Measurements from ENCODE around the gene MTCL1.

Gene MTCL1

GRCh38 chr18:8766559-8767293 lies 61.4 kb downstream of the MTCL1 start:
- no peak overlapping the region for H3K4me3 ChIP-seq (ENCODE audit: low read depth, low read length)
- no peak for TF ChIP-seq CTCF (IDR thresholded peaks at IDR 0.05)
- peaks cover 3% of the 10 kb centered on the region for H3K4me1 ChIP-seq
- H2AFZ ChIP-seq = no peak overlapping the region
- H3K9ac ChIP-seq = no peak overlapping the region
- no peaks in the 10 kb centered on the region for H3K9me3 ChIP-seq (ENCODE audit: control insufficient read depth, low read length)
- no peaks in the 10 kb centered on the region for H3K79me2 ChIP-seq
- no peaks in the 10 kb centered on the region for H3K36me3 ChIP-seq (ENCODE audit: control insufficient read depth, insufficient read depth, low read length)
- H3K4me2 ChIP-seq (ENCODE audit: low read length) = no peak overlapping the region
- no peaks in the 10 kb centered on the region for H3K27me3 ChIP-seq (ENCODE audit: control insufficient read depth, insufficient read depth, low read length)
- no peak overlapping the region for H3K27ac ChIP-seq

GRCh38 chr18:8767340-8767739 lies 62.0 kb downstream of the MTCL1 start:
- Histone ChIP-seq H3K36me3 (ENCODE audit: control insufficient read depth, insufficient read depth, low read length) (no peaks in the 10 kb centered on the region), H3K27me3 (ENCODE audit: control insufficient read depth, insufficient read depth, low read length) (no peaks in the 10 kb centered on the region), H3K4me3 (ENCODE audit: low read depth, low read length) (no peak overlapping the region), H3K4me2 (ENCODE audit: low read length) (no peak overlapping the region), H3K9ac (no peak overlapping the region), H3K79me2 (no peaks in the 10 kb centered on the region), H3K9me3 (ENCODE audit: control insufficient read depth, low read length) (no peaks in the 10 kb centered on the region), H3K27ac (no peak overlapping the region), H2AFZ (no peak overlapping the region), H3K4me1 (peaks cover 5% of the 10 kb centered on the region)
- TF ChIP-seq CTCF (IDR thresholded peaks at IDR 0.05) = no peak

- no peak overlapping the region for H3K4me3 ChIP-seq (ENCODE audit: low read depth, low read length)
- no peak overlapping the region for H3K27ac ChIP-seq
- TF ChIP-seq CTCF (IDR thresholded peaks at IDR 0.05) = no peak
- H3K4me1 ChIP-seq = peaks cover 5% of the 10 kb centered on the region
- H3K4me2 ChIP-seq (ENCODE audit: low read length) = no peak overlapping the region
- no peaks in the 10 kb centered on the region for H3K9me3 ChIP-seq (ENCODE audit: control insufficient read depth, low read length)
- H3K36me3 ChIP-seq (ENCODE audit: control insufficient read depth, insufficient read depth, low read length) = no peaks in the 10 kb centered on the region
- no peak overlapping the region for H2AFZ ChIP-seq
- no peaks in the 10 kb centered on the region for H3K27me3 ChIP-seq (ENCODE audit: control insufficient read depth, insufficient read depth, low read length)
- H3K79me2 ChIP-seq = no peaks in the 10 kb centered on the region
- H3K9ac ChIP-seq = no peak overlapping the region
These were observed 64.2 kb downstream of the MTCL1 start for GRCh38 chr18:8769509-8770095.

- H2AFZ ChIP-seq = no peak overlapping the region
- H3K79me2 ChIP-seq = no peaks in the 10 kb centered on the region
- H3K4me2 ChIP-seq (ENCODE audit: low read length) = no peak overlapping the region
- no peaks in the 10 kb centered on the region for H3K27me3 ChIP-seq (ENCODE audit: control insufficient read depth, insufficient read depth, low read length)
- H3K4me1 ChIP-seq = peaks cover 5% of the 10 kb centered on the region
- H3K36me3 ChIP-seq (ENCODE audit: control insufficient read depth, insufficient read depth, low read length) = no peaks in the 10 kb centered on the region
- no peak overlapping the region for H3K27ac ChIP-seq
- H3K9me3 ChIP-seq (ENCODE audit: control insufficient read depth, low read length) = no peaks in the 10 kb centered on the region
- H3K4me3 ChIP-seq (ENCODE audit: low read depth, low read length) = no peak overlapping the region
- H3K9ac ChIP-seq = no peak overlapping the region
- TF ChIP-seq CTCF (IDR thresholded peaks at IDR 0.05) = no peak
These were observed 65.3 kb downstream of the MTCL1 start for GRCh38 chr18:8770657-8771056.

- H3K9me3 ChIP-seq (ENCODE audit: control insufficient read depth, low read length) = no peaks in the 10 kb centered on the region
- TF ChIP-seq CTCF (IDR thresholded peaks at IDR 0.05) = no peak
These were observed 66.6 kb downstream of the MTCL1 start for GRCh38 chr18:8771930-8772329.

More at GRCh38 chr18:8771930-8772329, 66.6 kb downstream of the MTCL1 start:
- H3K4me3 ChIP-seq (ENCODE audit: low read depth, low read length) = no peak overlapping the region
- no peaks in the 10 kb centered on the region for H3K27me3 ChIP-seq (ENCODE audit: control insufficient read depth, insufficient read depth, low read length)
- no peak overlapping the region for H3K27ac ChIP-seq
- H3K36me3 ChIP-seq (ENCODE audit: control insufficient read depth, insufficient read depth, low read length) = no peaks in the 10 kb centered on the region
- no peak overlapping the region for H3K4me2 ChIP-seq (ENCODE audit: low read length)
- no peaks in the 10 kb centered on the region for H3K79me2 ChIP-seq
- H3K9ac ChIP-seq = no peak overlapping the region
- H2AFZ ChIP-seq = no peak overlapping the region
- H3K4me1 ChIP-seq = peaks cover 5% of the 10 kb centered on the region
